Islet of Langerhans (tissue), 1 donor: ENCODE measurements around the gene PAWR.
"Not testable (repeated sequence)": the region's sequence is repeated elsewhere in the genome, so short reads cannot be mapped to it uniquely, and the experiment has no call there.

Source experiments
- FAIRE-seq: peaks from one replicate; lab custom pipeline; 2011; peaks lifted over from hg19 to GRCh38; lab: Jason Lieb, UNC

PAWR gene

DNA sequence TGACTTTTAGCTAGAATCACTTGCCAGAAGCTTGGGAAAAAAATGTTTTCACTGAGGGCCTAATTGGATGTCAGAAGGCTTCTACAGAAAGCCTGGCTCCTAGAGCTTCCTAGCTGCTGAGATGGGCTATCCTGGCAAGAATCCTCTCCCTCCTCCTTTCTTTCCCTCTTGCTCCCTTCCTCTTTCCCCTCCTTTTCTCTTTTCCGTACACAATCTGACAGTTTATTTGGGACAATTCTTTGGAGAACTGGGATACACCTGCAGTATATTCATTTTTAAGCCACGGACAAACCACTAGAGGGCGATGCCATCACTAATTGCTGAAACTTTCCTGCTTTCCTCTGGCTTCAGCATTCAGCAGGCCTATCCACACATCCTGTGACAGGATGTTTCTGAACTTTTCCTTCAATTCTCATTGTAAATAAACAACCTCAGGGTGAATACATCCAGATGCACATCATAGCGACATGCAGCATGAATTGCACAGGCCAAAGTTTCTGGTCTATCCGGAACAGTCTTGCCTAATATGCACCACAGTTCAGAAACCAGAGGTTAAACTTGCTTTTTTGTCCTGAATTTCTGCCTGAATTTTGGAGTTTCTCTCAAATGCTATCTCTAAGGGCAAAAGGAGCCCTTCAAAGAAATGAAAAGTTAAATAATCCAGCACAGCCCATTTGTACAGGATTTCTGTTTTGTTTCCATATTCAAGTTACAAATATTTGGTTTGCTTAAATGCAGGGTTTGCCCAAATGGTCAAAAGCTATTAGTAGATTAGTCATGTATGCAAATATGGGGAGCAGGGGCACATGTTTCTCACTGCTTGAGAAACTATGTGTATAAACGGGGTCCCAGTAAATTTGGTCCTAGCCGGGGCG is 142.8 kb downstream of the PAWR start:
- FAIRE-seq = no peak

DNA sequence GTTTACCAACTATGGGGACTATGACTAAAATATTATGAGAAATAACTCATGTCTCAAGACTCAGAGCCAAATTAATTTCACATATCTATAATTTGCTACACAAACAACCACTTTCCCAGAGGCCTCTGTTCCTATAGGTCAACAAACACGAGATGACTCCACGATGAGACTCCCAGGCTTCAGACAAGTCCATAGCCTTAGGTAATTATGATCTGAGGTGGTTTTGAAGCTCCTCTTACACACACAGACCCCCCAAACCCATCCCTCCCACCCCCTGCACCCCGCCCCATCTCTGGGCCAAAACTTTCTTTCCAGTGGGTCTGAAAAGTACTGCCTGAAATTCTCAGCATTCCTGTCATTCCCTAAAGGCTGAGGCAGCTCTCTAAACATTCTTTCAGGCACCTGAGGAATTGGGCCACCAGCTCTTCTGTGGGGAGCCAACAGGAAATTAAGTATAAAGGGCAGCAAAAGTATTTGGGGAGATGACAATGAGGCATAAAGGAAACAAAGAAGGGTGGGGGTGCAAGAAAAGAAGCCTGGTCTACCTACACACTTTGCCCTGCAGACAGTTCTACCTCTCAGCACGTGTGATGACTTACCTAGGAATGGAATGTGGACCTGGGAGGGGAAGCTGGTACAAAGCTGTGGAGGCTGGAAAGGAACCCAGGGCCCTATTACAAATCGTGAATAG is 143.6 kb downstream of the PAWR start:
- no peak for FAIRE-seq

DNA sequence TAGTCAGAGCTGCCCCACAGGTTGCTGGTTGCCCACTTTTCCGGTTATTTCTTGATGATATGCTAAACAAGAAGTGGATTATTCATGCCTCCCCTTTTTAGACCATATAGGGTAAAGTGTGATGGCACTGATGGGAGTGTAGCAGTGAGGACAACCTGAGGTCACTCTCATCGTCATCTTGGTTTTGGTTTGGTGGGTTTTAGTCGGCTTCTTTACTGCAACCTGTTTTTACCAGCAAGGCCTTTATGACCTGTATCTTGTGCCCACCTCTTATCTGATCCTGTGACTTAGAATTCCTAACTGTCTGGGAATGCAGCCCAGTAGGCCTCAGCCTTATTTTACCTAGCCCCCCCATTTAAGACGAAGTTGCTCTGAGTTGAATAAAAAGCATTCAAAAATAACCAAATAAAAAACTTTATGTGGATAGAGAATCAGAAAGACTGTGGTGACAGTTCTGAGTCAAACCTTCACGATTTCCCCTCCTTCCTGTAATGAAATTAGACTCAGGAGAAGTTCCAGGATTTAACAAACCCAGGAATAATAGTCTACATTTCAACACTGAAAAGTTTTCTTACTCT is 144.2 kb downstream of the PAWR start:
- no peak for FAIRE-seq

DNA sequence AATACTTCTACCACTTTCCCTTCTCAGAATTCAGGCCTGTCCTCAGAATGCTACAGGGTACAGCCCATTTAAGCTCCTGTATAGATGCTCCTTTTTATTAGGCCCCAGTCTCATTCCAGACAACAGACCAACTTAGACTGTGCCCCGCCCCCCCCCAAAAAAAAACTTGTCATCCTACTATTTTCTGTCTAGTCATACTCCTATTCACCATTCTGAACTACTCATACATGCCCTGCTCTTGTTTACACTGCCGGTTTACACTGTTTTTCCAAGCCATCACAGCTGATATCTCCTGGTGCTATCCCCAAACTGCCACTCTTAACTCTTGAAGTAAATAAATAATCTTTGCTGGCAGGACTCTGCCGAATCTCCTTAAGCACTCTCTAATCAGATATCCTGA is 146.3 kb downstream of the PAWR start:
- FAIRE-seq = not testable (repeated sequence)

DNA sequence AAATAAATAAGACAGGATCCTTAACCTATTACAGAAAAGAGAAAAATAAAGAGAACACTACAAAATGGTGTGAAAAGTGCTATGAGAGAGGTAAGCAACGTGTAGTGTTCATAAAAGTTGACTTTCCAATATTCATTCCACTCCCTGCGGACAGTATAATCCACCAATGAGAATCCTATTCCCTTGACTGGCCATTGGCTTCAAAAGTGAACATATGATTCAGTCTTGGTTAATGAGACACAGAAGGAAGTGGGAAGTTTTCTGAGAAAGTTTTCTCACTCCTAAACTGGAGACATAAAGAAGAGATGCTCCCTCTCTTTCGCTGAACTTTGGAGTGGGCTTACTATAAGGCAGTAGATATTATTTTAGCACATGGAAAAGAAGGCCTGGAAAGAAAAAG is 153.1 kb downstream of the PAWR start:
- no peak for FAIRE-seq

DNA sequence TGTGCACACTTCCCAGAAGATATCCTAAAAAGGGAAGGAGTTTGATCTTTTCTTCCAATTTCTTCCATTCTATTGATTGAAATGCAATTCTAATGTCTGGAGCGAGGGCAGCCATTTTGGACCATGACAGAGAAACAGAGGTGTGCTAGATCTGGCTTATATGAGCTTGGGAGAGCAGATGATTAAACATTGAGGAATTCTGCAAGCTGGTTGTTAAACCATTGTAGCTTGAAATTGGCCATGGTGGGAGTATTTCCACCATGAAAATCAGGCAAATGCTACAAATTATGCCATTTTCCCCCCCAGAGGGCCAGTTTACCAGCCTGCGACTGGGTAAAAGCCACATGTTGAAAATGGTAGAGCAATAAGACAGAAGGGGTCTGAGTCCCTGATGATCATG is 155.0 kb downstream of the PAWR start:
- FAIRE-seq = no peak
